HG03039 (cell line): Measurements from ENCODE around the gene GPR84.

ENCODE experiments used
- ATAC-seq: cut with Tn5 transposase; IDR thresholded peaks from one replicate; pipeline ENCODE4 v1.9.1; 2021; ENCODE audit warnings: mild to moderate bottlenecking, moderate library complexity; ENCODE audit not compliant: unreplicated experiment

Gene GPR84

GRCh38 chr12:54364413-54364812, at the start of gene GPR84:
Gene GPR84, minus strand, starts transcription at chr12:54364486. Its CDS starts 635 bp downstream, at chr12:54363851.
- ATAC-seq = no peak

GRCh38 chr12:54413284-54414190, 49.3 kb upstream of the GPR84 start:
- ATAC-seq = no peak

- no peak for ATAC-seq
These were observed 48.5 kb upstream of the GPR84 start for GRCh38 chr12:54412786-54413185.

DNA sequence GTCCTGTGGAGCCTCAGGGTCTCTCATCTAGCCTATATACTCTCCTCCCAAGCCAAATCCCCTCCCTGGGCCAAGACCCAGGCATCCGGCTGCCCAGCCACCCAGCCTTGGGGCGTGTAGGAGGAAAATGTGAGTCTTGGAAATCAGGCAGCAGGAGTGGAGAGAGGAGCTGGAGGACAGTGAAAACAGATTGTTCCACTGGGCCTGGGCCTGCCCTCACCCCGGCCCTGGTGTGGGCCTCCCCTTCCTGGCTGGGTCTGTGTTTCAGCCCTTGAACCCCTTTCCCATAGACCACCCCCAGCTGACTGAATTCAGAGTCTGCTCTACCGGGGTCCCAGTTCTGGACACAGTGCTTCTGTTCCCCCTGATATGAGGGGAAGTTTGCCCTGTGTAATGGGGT, 48.1 kb upstream of the GPR84 start:
- no peak for ATAC-seq

- no peak for ATAC-seq
These were observed 47.3 kb upstream of the GPR84 start for GRCh38 chr12:54411391-54412241.

DNA sequence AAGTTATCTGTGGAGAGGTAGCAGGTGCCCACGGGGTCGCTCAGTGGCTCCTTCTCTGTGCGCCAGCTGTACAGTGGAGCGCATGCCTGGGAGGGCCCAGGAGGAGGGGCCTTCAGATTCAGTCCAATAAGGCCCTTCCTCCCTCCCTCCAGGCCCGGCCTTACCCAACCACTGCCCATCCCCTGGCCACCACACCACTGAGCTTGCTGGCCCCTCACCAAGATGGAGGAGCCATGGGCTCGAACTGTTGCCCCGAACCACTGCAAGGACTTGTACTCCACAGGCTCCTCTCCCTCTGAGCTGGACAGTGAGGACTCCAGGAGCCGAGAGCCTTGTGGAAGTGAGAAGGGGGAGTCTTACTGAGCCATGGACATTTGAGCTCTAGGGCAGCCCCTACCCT, 45.0 kb upstream of the GPR84 start:
- no peak for ATAC-seq

GRCh38 chr12:54407183-54407905, 43.1 kb upstream of the GPR84 start:
- ATAC-seq = no peak

GRCh38 chr12:54405573-54405972, 41.3 kb upstream of the GPR84 start:
- ATAC-seq = no peak

DNA sequence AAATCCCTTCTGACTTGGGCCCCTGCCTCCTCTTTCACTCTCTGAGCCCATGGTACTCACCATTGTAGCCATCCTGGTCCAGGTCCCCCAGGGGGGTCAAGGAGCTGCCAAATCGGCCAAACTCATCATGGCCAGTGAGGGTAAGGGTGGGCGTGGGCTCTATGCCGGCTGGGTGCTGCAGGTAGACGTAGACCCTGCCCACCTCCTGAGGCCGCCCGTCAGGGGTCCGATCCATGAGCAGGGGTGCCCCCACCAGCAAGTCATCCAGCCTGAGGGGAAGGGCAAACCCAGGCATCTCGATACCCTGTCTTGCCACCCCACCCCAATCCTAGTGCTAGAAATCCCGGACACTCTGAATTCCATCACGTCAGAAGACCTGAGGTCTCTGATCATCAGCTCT, 40.8 kb upstream of the GPR84 start:
- ATAC-seq = no peak

- no peak for ATAC-seq
These were observed 40.0 kb upstream of the GPR84 start for GRCh38 chr12:54404061-54405004.

GRCh38 chr12:54401119-54401518, 36.8 kb upstream of the GPR84 start:
- ATAC-seq = no peak

DNA sequence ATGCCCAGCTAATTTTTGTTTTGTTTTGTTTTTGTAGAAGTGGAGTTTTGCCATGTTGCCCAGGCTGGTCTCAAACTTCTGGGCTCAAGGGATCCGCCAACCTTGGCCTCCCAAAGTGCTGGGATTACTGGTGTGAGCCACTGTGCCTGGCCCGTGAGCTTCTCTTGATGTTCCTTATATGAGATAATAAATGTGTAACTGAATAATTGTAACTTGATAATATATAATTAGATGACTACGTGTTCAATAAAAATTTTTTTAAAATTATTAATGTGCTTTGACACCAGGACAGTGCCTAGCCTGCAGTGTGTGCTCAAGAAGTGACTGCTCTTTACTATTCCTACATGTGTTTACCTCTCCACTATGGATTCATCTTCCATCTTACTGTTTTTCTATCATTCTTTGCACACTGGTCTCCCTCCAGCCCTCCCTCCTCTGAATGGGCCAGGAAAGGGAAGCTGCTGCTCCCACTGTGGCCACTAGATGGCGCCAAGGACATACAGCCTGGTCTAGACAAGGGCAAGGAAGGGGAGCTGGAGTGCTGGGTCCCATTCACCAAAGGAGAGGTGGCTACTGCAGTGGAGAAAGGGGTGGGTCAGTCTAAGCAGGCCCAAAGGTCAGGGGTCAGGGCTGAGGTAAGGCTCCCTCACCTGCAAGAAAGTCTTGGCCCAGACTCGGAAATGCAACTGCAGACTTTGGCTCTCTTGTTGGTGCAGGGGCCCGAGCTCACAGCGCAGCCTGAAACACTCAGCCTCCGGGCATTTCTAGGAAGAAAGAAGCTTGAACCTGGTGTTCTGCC, 34.9 kb upstream of the GPR84 start:
- ATAC-seq = no peak

DNA sequence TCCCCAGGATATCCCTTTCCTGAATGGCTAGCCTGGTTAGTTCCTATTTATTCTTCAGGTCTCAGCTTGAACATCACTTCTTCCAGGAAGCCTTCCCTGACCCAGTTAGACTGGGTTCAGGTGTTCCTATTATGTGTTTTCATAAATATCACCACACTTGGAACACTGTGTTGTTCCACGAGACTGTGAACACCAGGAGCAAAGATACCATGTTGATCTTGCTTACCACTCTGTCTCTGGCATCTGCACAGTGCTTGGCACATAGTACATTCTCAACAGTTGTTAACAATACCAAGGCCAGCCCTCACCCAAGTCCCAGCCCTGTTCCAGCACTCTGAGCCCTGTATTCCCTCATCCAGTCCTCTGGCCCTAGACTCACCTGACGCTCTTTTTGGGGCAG, 33.9 kb upstream of the GPR84 start:
- no peak for ATAC-seq

DNA sequence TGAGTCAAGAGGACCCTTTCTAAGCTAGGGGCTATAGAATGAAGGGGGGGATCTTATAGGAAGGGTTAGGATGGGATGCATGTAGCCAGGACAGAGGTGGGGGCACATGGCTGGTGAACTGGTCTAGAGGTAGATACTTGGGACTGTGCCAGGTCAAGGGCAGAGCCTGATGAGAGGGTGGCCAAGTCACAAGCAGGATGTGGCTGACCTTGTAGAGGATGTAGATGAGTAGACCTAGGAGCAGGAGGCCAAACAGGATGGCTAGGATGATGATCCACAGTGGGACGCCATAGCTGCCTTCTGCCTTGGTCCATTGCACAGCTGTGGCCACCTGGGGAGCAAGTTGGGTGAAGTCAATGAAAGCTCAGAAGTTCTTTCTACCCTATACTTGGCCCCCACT, 32.9 kb upstream of the GPR84 start:
- ATAC-seq = no peak

DNA sequence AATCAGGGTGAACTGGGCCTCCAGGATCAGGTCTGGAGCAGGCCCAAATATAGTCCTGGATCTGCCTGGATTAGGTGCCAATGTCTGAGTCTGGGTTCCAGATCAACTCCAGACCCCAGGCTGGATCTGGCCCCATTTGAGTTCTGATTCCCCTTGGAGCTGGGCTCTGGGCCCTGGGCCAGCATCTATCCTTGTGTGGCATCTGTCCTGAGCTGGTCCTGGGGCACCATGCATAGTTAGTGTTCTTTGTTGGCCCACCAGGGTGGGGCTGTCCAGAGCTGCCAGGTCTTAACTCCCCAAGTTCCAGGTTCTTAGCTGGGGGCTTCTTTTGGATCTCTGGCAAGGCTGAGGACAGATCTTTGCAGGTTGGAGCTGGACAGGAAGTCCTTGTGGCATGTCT, 31.3 kb upstream of the GPR84 start:
- no peak for ATAC-seq

DNA sequence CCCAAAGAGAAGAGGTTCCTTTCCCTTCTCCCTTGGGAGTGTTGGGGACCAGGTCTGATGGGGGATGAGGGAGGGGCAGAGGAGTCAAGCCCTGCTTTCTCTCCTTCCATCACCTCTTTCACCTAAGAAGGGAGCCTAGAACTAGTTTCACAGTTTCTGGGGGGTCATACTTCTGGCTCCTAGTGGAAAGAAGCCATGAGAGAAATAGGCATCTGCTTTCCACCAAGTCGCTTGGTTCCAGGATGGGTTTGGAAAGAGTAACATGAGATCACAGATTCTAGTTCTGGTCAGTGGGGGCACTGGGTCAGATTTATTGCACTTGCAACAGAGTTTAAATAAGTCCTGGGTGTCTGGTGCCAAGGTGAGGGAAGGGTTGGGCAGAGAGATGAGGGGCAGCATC, 30.7 kb upstream of the GPR84 start:
- ATAC-seq = no peak

DNA sequence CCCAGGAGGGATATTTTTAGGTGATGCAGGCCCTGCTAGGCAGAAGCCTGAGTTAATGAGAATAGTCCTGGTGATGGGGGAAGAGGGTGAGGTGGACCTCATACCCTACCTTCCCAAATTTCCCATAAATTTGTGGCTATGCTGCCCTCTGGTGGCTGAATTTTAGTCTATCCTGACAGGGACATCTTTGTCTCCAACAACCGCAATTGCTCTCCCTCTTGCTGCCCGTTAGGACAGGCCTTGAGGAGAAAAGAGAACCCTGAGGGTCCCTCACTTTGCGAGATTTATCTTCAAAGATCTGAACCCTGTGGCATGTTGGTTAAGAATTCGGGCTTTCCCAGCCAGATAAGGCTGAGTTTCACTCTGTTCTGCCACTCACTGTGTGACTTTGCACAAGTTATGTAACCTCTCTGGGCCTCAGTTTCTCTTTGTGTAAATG, 30.0 kb upstream of the GPR84 start:
- ATAC-seq = no peak

DNA sequence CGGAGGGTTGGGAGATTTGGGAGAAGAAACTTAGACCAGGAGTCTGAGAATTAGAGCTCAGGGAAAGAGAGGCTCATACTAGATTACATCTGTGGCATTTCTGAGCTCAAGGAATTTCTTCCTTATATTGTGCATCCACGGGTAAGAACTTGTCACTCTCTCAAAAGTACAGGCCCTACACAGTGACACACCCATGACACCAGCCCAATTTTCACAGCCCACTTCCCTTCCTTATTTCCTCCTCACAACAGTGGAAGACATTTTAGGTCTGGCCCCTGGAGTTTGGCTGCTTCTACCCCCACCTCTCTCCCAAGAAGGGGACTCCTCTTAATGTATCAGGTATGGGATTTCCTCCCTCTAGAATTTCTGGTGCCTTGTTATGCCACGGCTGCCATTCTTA, 29.5 kb upstream of the GPR84 start:
- no peak for ATAC-seq

DNA sequence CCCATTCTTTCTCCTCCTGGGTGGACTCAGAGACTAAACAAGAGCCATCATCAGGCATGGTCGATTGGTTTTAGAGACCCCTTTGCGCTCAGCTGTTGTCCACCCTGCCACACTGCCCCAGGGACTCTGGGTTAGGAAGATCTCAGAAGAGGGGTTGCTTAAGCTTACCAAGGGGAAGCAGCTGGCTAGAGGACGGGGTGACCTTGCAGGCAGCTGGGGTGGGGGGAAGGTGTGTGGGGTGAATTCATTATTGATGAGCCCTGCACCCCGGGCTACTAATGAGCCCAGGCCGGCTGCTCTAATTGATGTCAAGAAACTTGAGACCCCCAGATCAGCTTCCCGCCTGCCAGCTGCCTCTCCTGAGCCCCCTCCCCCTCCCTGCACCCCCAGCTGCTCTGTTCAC, 28.9 kb upstream of the GPR84 start:
- ATAC-seq = no peak
